Transverse colon (tissue), 4 donors: ENCODE data around the gene COX6B1. TPM values are rescaled to one million over a fixed set of nuclear protein-coding genes. Genes with fewer than 3 reads are reported as not detected.
A peak's percentile ranks its signal among the peaks of the same experiment; 100 is the strongest.
"Not testable (repeated sequence)": the region's sequence is repeated elsewhere in the genome, so short reads cannot be mapped to it uniquely, and the experiment has no call there.

Experiments used
- DNase-seq: peaks from one replicate; pipeline ENCODE4 v3.0.0-alpha.2; 2019
- H3K27ac ChIP-seq, 4 donors: fragments of 200-600 bp; sonication (generic); 2 replicates each; pipeline ENCODE4 v1.5.1; 2016 to 2018; ENCODE audit warnings: inconsistent platforms in 4 of 4
- H3K27me3 ChIP-seq: fragments of 200-600 bp; sonication (generic); 2 replicates; pipeline ENCODE4 v1.5.1; 2017; ENCODE audit warnings: inconsistent platforms
- H3K36me3 ChIP-seq, 4 donors: fragments of 200-600 bp; sonication (generic); 2 replicates each; pipeline ENCODE4 v1.5.1; 2017 to 2019; ENCODE audit warnings: inconsistent platforms in 4 of 4
- H3K4me1 ChIP-seq, 4 donors: fragments of 200-600 bp; sonication (generic); 2 replicates each; pipeline ENCODE4 v1.5.1; 2017 to 2020; ENCODE audit warnings: inconsistent platforms in 4 of 4
- H3K4me3 ChIP-seq, 4 donors: fragments of 200-600 bp; sonication (generic); 1 replicate in 1 of 4; 2 replicates in 3 of 4; pipeline versions ENCODE4 v1.5.1 to v1.6.1; 2017 to 2019; ENCODE audit warnings: inconsistent platforms in 4 of 4
- H3K9me3 ChIP-seq, 2 donors: fragments of 200-600 bp; sonication (generic); 2 replicates each; pipeline ENCODE4 v1.5.1; 2017 to 2019; ENCODE audit warnings: inconsistent platforms in 2 of 2
- CTCF ChIP-seq, 5 experiments: fragments of 200-600 bp in 3 of 5; fragments of 450-650 bp in 2 of 5; sonication (generic) in 3 of 5; IDR thresholded peaks; 1 replicate in 2 of 5; 2 replicates in 3 of 5; pipeline ENCODE4 v1.5.1; 2016 to 2017; ENCODE audit warnings: antibody characterized with exemption in 5 of 5, inconsistent platforms in 3 of 5, mild to moderate bottlenecking in 2 of 5, moderate library complexity in 1 of 5
- EP300 ChIP-seq: sonication (generic); formaldehyde crosslinking; IDR thresholded peaks from one replicate; pipeline ENCODE4 v1.6.1; 2017; ENCODE audit warnings: antibody characterized with exemption, low read depth
- POLR2A ChIP-seq: fragments of 450-650 bp; IDR thresholded peaks from one replicate; pipeline ENCODE4 v1.6.1; 2016; ENCODE audit warnings: antibody characterized with exemption, mild to moderate bottlenecking, moderate library complexity
- POLR2AphosphoS5 ChIP-seq, 3 donors: sonication (generic); formaldehyde crosslinking; IDR thresholded peaks; one replicate each; pipeline ENCODE4 v1.6.1; 2016; ENCODE audit warnings: antibody characterized with exemption in 3 of 3
- WGBS, 2 donors: methylation state at CpG; one replicate each; pipeline ENCODE4 v1.1.5; 2018; ENCODE audit warnings: low coverage in 1 of 2; 5-methylcytosine and 5-hydroxymethylcytosine counted together
- in situ Hi-C, 4 donors: fragments of 200-750 bp; cut with MboI; loops; one replicate each; pipeline versions ENCODE4 v1.15.0 to v1.15.1; 2017; ENCODE audit warnings: low sequenced_read_pairs in 3 of 4, low pct_ligation_motif_present in 1 of 4, low pct_unique_long_range_greater_than_20kb in 1 of 4
- intact Hi-C: fragments of 100-400 bp; cut with DNase I; formaldehyde crosslinking; loops from one replicate; pipeline ENCODE4 v1.15.1; 2023; ENCODE audit warnings: low total_unique reads
- total RNA-seq, 4 donors: library from RNA; depleted of rRNA; stranded (reverse); fragments of >200 nt; gene quantifications; one replicate each; pipeline ENCODE4 v1.1.0, GENCODE V29; 2016

Gene COX6B1
- total RNA-seq, 4 donors from 2014 or later = 368 to 1,320 (median 628) TPM

- TF ChIP-seq POLR2AphosphoS5 (IDR thresholded peaks at IDR 0.05) (no peak), EP300 (no peak), POLR2A (no peak), CTCF (IDR thresholded peaks at IDR 0.05) (no peak)
- DNase-seq = no peak
- H3K36me3 ChIP-seq = peaks cover 0 to 7% (median under 1%) of the 10 kb centered on the region in 4 donors
- H3K4me3 ChIP-seq = no peak overlapping the region
- intact Hi-C loops (no loop called here), in situ Hi-C loops (no loop called here)
- WGBS, 2 donors = 44 to 73% methylated on average over 2 to 7 of the region's 7 CpGs
- H3K27me3 ChIP-seq = no peaks in the 10 kb centered on the region
- peaks cover 8 to 53% (median 40%) of the 10 kb centered on the region in 4 donors for H3K4me1 ChIP-seq
- H3K27ac ChIP-seq = peak overlapping the region in 3 of 4 donors; percentile 92 to 95 (median 94)
- no peaks in the 10 kb centered on the region for H3K9me3 ChIP-seq
Observed at GRCh38 chr19:35645680-35646511, 2.2 kb upstream of the COX6B1 start.

GRCh38 chr19:35650581-35650980, 2.5 kb downstream of the COX6B1 start:
- no peak for DNase-seq
- TF ChIP-seq POLR2A (no peak), CTCF (IDR thresholded peaks at IDR 0.05) (no peak), POLR2AphosphoS5 (IDR thresholded peaks at IDR 0.05) (no peak), EP300 (no peak)
- Histone ChIP-seq H3K27me3 (no peaks in the 10 kb centered on the region), H3K4me3 (no peak overlapping the region), H3K27ac (no peak overlapping the region), H3K4me1 (peaks cover 0 to 25% (median 20%) of the 10 kb centered on the region in 4 donors), H3K36me3 (peaks cover 0 to 41% (median 20%) of the 10 kb centered on the region in 4 donors), H3K9me3 (no peaks in the 10 kb centered on the region)
- intact Hi-C loops = no loop called here
- 71 to 73% methylated on average over 9 of the region's 9 CpGs for WGBS, 2 donors
- in situ Hi-C loops = no loop called here

DNA sequence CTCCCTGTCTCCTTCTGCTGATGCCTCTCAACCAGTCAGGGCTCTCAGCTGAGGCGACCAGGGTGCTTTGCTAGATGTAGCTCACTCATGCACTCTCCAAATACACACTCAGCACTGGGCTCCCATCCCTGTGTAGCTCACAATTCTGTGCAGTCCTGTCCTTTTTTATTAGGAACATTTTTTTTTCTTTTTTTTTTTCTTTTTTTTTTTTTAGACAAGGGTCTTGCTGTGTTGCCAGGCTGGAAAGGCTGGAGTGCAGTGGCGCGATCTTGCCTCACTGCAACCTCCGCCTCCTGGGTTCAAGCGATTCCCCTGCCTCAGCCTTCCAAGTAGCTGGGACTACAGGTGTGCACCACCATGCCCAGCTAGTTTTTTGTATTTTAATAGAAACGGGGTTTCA, 6.7 kb downstream of the COX6B1 start:
- DNase-seq, in situ Hi-C loops, H3K27ac ChIP-seq, H3K4me1 ChIP-seq, H3K4me3 ChIP-seq, intact Hi-C loops, H3K27me3 ChIP-seq, H3K9me3 ChIP-seq: not testable (repeated sequence)
- H3K36me3 ChIP-seq = peaks cover 0 to 79% (median 31%) of the 10 kb centered on the region in 4 donors
- WGBS, 2 donors = 95 to 100% methylated on average over 1 to 6 of the region's 6 CpGs

DNA sequence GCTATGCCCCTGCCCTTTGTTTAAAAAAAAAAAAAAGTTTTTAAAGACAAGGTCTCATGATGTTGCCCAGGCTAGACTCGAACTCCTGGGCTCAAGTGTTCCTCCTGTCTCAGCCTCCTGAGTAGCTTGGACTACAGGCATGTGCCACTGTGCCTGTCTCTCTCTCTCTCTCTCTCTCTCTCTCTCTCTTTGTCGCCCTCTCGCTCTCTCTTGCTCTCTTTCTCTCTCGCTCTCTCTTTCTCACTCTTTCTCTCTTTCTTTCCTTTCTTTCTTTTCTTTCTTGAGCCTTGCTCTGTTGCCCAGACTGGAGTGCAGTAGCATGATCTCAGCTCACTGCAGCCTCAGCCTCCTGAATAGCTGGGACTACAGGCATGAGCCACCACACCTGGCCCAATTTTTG, 7.5 kb downstream of the COX6B1 start:
- Histone ChIP-seq H3K36me3 (peaks cover 0 to 86% (median 32%) of the 10 kb centered on the region in 4 donors), H3K27me3 (no peaks in the 10 kb centered on the region), H3K27ac (no peak overlapping the region), H3K4me1 (peaks cover 0 to under 1% (median 0%) of the 10 kb centered on the region in 4 donors), H3K9me3 (no peaks in the 10 kb centered on the region), H3K4me3 (no peak overlapping the region)
- in situ Hi-C loops = no loop called here
- WGBS, 2 donors = 92 to 95% methylated on average over 4 of the region's 4 CpGs
- DNase-seq = no peak
- no peak for TF ChIP-seq EP300
- intact Hi-C loops = no loop called here

DNA sequence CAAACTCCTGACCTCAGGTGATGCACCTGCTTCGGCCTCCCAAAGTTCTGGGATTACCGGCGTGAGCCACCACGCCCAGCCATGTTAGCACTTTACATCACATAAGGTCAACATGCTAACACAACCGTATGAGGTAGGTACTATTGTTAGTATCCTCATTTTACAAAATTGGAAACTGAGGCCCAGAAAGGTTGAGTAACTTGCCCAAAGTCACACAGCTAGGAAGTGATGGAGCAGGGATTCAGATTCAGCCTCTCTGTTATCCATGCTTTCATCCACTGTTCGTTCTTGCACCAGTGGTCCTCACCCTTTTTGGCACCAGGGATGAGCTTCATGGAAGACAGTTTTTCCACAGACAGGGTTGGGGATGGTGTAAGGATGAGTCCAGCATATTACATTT, 8.6 kb downstream of the COX6B1 start:
- H3K36me3 ChIP-seq = peaks cover 0 to 88% (median 33%) of the 10 kb centered on the region in 4 donors
- H3K4me1 ChIP-seq = no peaks in the 10 kb centered on the region
- intact Hi-C loops (no loop called here), in situ Hi-C loops (no loop called here)
- 80 to 91% methylated on average over 1 to 6 of the region's 6 CpGs for WGBS, 2 donors
- no peak for TF ChIP-seq CTCF (IDR thresholded peaks at IDR 0.05)
- TF ChIP-seq POLR2A = no peak
- H3K4me3 ChIP-seq = no peak overlapping the region
- no peaks in the 10 kb centered on the region for H3K9me3 ChIP-seq
- no peaks in the 10 kb centered on the region for H3K27me3 ChIP-seq
- no peak for DNase-seq
- H3K27ac ChIP-seq = no peak overlapping the region
